CD14-positive monocyte (primary cell): ENCODE data around the gene TAAR1. TPM values are rescaled to one million over a fixed set of nuclear protein-coding genes. Genes with fewer than 3 reads are reported as not detected.

ENCODE experiments used
- DNase-seq, 3 donors: peaks; one replicate each; pipeline ENCODE4 v3.0.0-alpha.2; 2011 to 2022
- H2AFZ ChIP-seq: 2 replicates; pipeline ENCODE4 v1.6.0; 2012; ENCODE audit warnings: mild to moderate bottlenecking, low read depth, low read length, inconsistent platforms; ENCODE audit not compliant: insufficient read depth, poor library complexity, severe bottlenecking
- H3K27ac ChIP-seq, 2 donors: 1 replicate in 1 of 2; 2 replicates in 1 of 2; pipeline ENCODE4 v1.5.1; 2012 to 2013; ENCODE audit warnings: low read length in 2 of 2, control low read depth in 1 of 2, inconsistent platforms in 1 of 2, low read depth in 1 of 2, mild to moderate bottlenecking in 1 of 2
- H3K27me3 ChIP-seq, 2 donors: one replicate each; pipeline versions ENCODE4 v1.6.0 to v1.6.1; 2011 to 2013; ENCODE audit warnings: low read length in 2 of 2; ENCODE audit not compliant: control insufficient read depth in 2 of 2, insufficient read depth in 2 of 2
- H3K36me3 ChIP-seq, 2 donors: replicated peaks in 1 of 2; 1 replicate in 1 of 2; 2 replicates in 1 of 2; pipeline versions ENCODE4 v1.5.1 to v1.6.1; 2012 to 2013; ENCODE audit warnings: low read length in 2 of 2, control low read depth in 1 of 2, inconsistent platforms in 1 of 2, mild to moderate bottlenecking in 1 of 2; ENCODE audit not compliant: insufficient read depth in 2 of 2, control insufficient read depth in 1 of 2
- H3K4me1 ChIP-seq, 2 donors: 1 replicate in 1 of 2; 2 replicates in 1 of 2; pipeline versions ENCODE4 v1.5.1 to v1.6.1; 2012 to 2013; ENCODE audit warnings: low read length in 2 of 2, control low read depth in 1 of 2, inconsistent platforms in 1 of 2, mild to moderate bottlenecking in 1 of 2, moderate library complexity in 1 of 2; ENCODE audit not compliant: insufficient read depth in 2 of 2, control insufficient read depth in 1 of 2
- H3K4me2 ChIP-seq: replicated peaks from 2 replicates; pipeline ENCODE3; 2012; ENCODE audit warnings: low read length, moderate library complexity, mild to moderate bottlenecking; ENCODE audit not compliant: poor library complexity, severe bottlenecking; ENCODE audit errors: extremely low read depth
- H3K4me3 ChIP-seq, 3 experiments: fragments of 200-600 bp in 1 of 3; sonication (generic) in 1 of 3; replicated peaks in 1 of 3; 1 replicate in 2 of 3; 2 replicates in 1 of 3; pipeline ENCODE4 v1.5.1; 2011 to 2013; ENCODE audit warnings: low read length in 3 of 3, mild to moderate bottlenecking in 3 of 3, control low read depth in 2 of 3, low read depth in 2 of 3, inconsistent platforms in 1 of 3, moderate library complexity in 1 of 3
- H3K79me2 ChIP-seq: 2 replicates; pipeline ENCODE4 v1.6.0; 2012; ENCODE audit warnings: mild to moderate bottlenecking, control low read depth, inconsistent platforms, low read length, moderate library complexity; ENCODE audit not compliant: insufficient read depth
- H3K9ac ChIP-seq: 2 replicates; pipeline ENCODE4 v1.6.0; 2017; ENCODE audit warnings: low read length, mild to moderate bottlenecking; ENCODE audit not compliant: insufficient read depth, poor library complexity, severe bottlenecking
- H3K9me3 ChIP-seq, 2 donors: replicated peaks in 1 of 2; 1 replicate in 1 of 2; 2 replicates in 1 of 2; pipeline versions ENCODE4 v1.5.1 to v1.6.1; 2012 to 2013; ENCODE audit warnings: low read length in 2 of 2, control low read depth in 1 of 2; ENCODE audit not compliant: control insufficient read depth in 1 of 2, insufficient read depth in 1 of 2
- H4K20me1 ChIP-seq: 2 replicates; pipeline ENCODE4 v1.6.0; 2012; ENCODE audit warnings: mild to moderate bottlenecking, low read length, control low read depth, moderate library complexity; ENCODE audit not compliant: insufficient read depth
- H3K27ac Mint-ChIP-seq, 7 donors: one replicate each; pipeline ENCODE4 v1.8.0; 2020; ENCODE audit warnings: mild to moderate bottlenecking in 7 of 7, mixed read lengths in 7 of 7, moderate library complexity in 6 of 7, inconsistent platforms in 2 of 7
- H3K27me3 Mint-ChIP-seq, 3 donors: one replicate each; pipeline ENCODE4 v1.8.0; 2021 to 2022; ENCODE audit warnings: low read depth in 3 of 3, mild to moderate bottlenecking in 3 of 3, mixed read lengths in 3 of 3, moderate library complexity in 3 of 3, inconsistent platforms in 1 of 3
- H3K36me3 Mint-ChIP-seq, 2 donors: one replicate each; pipeline ENCODE4 v1.8.0; 2020; ENCODE audit warnings: mixed read lengths in 2 of 2, inconsistent platforms in 1 of 2, mild to moderate bottlenecking in 1 of 2
- H3K4me1 Mint-ChIP-seq: one replicate; pipeline ENCODE4 v1.8.0; 2020; ENCODE audit warnings: mild to moderate bottlenecking, mixed read lengths
- H3K4me3 Mint-ChIP-seq, 2 donors: one replicate each; pipeline ENCODE4 v1.8.0; 2020; ENCODE audit warnings: mild to moderate bottlenecking in 2 of 2, mixed read lengths in 2 of 2, moderate library complexity in 1 of 2
- H3K9me3 Mint-ChIP-seq, 7 donors: one replicate each; pipeline ENCODE4 v1.8.0; 2020 to 2022; ENCODE audit warnings: mixed read lengths in 7 of 7, mild to moderate bottlenecking in 6 of 7, moderate library complexity in 6 of 7, inconsistent platforms in 2 of 7
- CTCF ChIP-seq: fragments of 200-600 bp; IDR thresholded peaks from one replicate; pipeline ENCODE4 v1.8.0; 2022; ENCODE audit warnings: antibody characterized with exemption, mild to moderate bottlenecking
- WGBS: methylation state at CpG from one replicate; pipeline ENCODE4 v1.1.5; 2013; ENCODE audit warnings: missing lambda C conversion rate; ENCODE audit not compliant: insufficient coverage; 5-methylcytosine and 5-hydroxymethylcytosine counted together
- intact Hi-C, 2 donors: fragments of 100-400 bp; cut with micrococcal nuclease; formaldehyde crosslinking; loops; one replicate each; pipeline versions ENCODE4 v1.15.0 to v1.15.1; 2023
- polyA plus RNA-seq, 3 donors: library from polyadenylated mRNA; depleted of rRNA in 1 of 3; unstranded in 2 of 3; stranded (reverse) in 1 of 3; fragments of 300-500 nt in 2 of 3; fragments of >200 nt in 1 of 3; fragmentation: Illumina TruSeq in 2 of 3; gene quantifications; 1 replicate in 2 of 3; 2 replicates in 1 of 3; pipeline ENCODE4 v1.2.3, GENCODE V29; 2012 to 2021

Gene TAAR1
- polyA plus RNA-seq, 3 donors: not detected

DNA sequence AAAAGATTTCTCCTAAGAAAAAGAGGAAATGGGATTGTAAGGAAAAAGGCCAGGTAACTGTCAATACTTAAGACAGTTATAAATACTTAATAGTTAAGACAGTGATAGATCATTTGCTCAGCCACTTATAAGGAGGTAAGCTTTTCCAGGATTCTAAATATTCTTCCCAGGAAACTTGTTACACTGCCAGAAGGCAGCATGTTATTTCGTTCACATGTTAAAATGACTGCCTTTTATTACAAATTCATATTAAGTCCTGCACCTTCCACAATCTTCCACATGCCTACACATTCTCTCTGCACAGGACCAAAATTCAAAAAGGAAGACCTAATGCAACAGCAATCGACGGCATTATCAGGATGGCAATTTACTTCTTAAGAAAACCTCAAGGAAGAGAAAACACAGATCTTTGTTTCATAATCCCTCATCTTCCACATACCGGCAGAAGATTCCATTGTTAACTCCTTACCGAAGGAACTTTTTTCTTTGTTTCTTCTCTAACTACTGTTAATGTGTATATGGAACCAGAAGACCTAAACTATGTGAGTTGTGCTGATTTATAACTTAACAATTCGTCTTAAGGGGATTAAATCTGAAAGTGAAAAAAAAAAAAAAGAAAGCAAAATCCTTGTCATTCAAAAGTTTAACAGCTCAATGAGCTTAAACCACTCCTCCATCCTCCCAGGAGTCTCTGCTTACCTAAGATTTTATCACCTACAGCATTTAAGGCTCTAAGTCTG is 35.7 kb downstream of the TAAR1 start:
- no peaks in the 10 kb centered on the region for H3K4me1 Mint-ChIP-seq
- H3K27ac Mint-ChIP-seq: peak overlapping the region in 1 of 7 donors; percentile 68
- Histone ChIP-seq H3K4me1 (no peaks in the 10 kb centered on the region), H3K4me3 (no peak overlapping the region), H4K20me1 (no peaks in the 10 kb centered on the region), H3K4me2 (no peak overlapping the region), H3K27me3 (peaks cover 0 to 3% of the 10 kb centered on the region in 2 donors), H2AFZ (no peak overlapping the region), H3K36me3 (no peaks in the 10 kb centered on the region), H3K9ac (no peak overlapping the region), H3K9me3 (no peaks in the 10 kb centered on the region), H3K79me2 (no peaks in the 10 kb centered on the region), H3K27ac (no peak overlapping the region)
- no peaks in the 10 kb centered on the region for H3K36me3 Mint-ChIP-seq
- TF ChIP-seq CTCF: no peak
- 64% methylated on average over 3 of the region's 6 CpGs for WGBS
- DNase-seq: no peak
- intact Hi-C loops: no loop called here
- H3K27me3 Mint-ChIP-seq: peaks cover 0 to 6% (median 3%) of the 10 kb centered on the region in 3 donors
- H3K4me3 Mint-ChIP-seq: no peak overlapping the region
- peaks cover 1 to 7% (median 3%) of the 10 kb centered on the region in 7 donors for H3K9me3 Mint-ChIP-seq

- H3K4me3 ChIP-seq: no peak overlapping the region
- intact Hi-C loops: no loop called here
- H3K9me3 Mint-ChIP-seq: no peaks in the 10 kb centered on the region
- no peak overlapping the region for H3K9ac ChIP-seq
- no peaks in the 10 kb centered on the region for H3K36me3 ChIP-seq
- H3K27ac Mint-ChIP-seq: no peak overlapping the region
- peaks cover 6% of the 10 kb centered on the region for H3K4me1 Mint-ChIP-seq
- no peaks in the 10 kb centered on the region for H3K79me2 ChIP-seq
- H4K20me1 ChIP-seq: no peaks in the 10 kb centered on the region
- DNase-seq: no peak
- H3K4me2 ChIP-seq: no peak overlapping the region
- peaks cover 0 to 4% of the 10 kb centered on the region in 2 donors for H3K4me1 ChIP-seq
- H3K9me3 ChIP-seq: no peaks in the 10 kb centered on the region
- peaks cover 0 to 3% of the 10 kb centered on the region in 2 donors for H3K27me3 ChIP-seq
- TF ChIP-seq CTCF: no peak
- H2AFZ ChIP-seq: no peak overlapping the region
- H3K36me3 Mint-ChIP-seq: no peaks in the 10 kb centered on the region
- H3K4me3 Mint-ChIP-seq: no peak overlapping the region
- H3K27me3 Mint-ChIP-seq: peaks cover 0 to 6% (median 0%) of the 10 kb centered on the region in 3 donors
- no peak overlapping the region for H3K27ac ChIP-seq
- WGBS: no CpG with 5 or more reads among the region's 1 CpG
Observed at GRCh38 chr6:132616677-132617076, 42.3 kb downstream of the TAAR1 start.
